GM12891 (cell line): ENCODE data around the gene LAMB4.

ENCODE experiments used
- PAX5 ChIP-seq: IDR thresholded peaks from 2 replicates; pipeline ENCODE4 v1.6.1; 2011; ENCODE audit warnings: low read length, moderate library complexity, mild to moderate bottlenecking; ENCODE audit not compliant: insufficient read depth, severe bottlenecking
- POLR2A ChIP-seq: IDR thresholded peaks from 2 replicates; pipeline ENCODE4 v1.6.1; 2011; ENCODE audit warnings: low read depth, low read length, control low read depth
- POLR2AphosphoS5 ChIP-seq: IDR thresholded peaks from 2 replicates; pipeline ENCODE4 v1.6.1; 2011; ENCODE audit warnings: low read depth, low read length, control low read depth

DNA sequence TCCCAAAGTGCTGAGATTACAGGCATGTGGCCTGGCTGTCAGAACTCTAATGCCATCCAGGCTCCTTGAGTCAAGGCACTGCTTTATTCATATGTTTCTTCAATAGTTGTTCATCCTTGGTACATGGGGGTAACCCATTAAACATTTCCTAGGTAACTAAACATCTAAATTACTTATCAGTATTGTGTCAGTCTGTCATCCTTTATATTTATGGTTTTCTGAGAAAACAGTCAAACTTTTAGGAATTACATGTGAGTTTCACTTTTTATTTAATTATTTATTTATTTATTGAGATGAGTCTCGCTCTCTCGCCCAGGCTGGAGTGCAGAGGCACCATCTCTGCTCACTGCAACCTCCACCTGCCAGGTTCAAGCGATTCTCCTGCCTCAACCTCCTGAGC is 81.7 kb downstream of the LAMB4 start:
- TF ChIP-seq POLR2A (no peak), POLR2AphosphoS5 (no peak), PAX5 (no peak)
